GM10266 (cell line): ENCODE measurements around the gene SGCA.

Source experiments
- DNase-seq: peaks from one replicate; pipeline ENCODE4 v3.0.0; 2012; ENCODE audit errors: extremely low spot score
- CTCF ChIP-seq: IDR thresholded peaks from 2 replicates; pipeline ENCODE4 v1.5.1; 2012; ENCODE audit warnings: mild to moderate bottlenecking, low read depth; ENCODE audit not compliant: control insufficient read depth, insufficient read depth; ENCODE audit errors: missing control alignments

The SGCA gene

GRCh38 chr17:50176559-50177357 lies 11.0 kb downstream of the SGCA start:
- no peak for TF ChIP-seq CTCF
- DNase-seq: no peak

GRCh38 chr17:50177476-50177875 lies 11.7 kb downstream of the SGCA start:
- TF ChIP-seq CTCF: no peak
- no peak for DNase-seq

- peak; percentile 75 for TF ChIP-seq CTCF
- peak; percentile 61 for DNase-seq
Measured at GRCh38 chr17:50177983-50178834, 12.4 kb downstream of the SGCA start.

GRCh38 chr17:50180111-50180510 lies 14.3 kb downstream of the SGCA start:
- DNase-seq: no peak

GRCh38 chr17:50180620-50181019 lies 14.8 kb downstream of the SGCA start:
- TF ChIP-seq CTCF: no peak
- no peak for DNase-seq

More at GRCh38 chr17:50180111-50180510, 14.3 kb downstream of the SGCA start:
- TF ChIP-seq CTCF: no peak

- DNase-seq: no peak
- TF ChIP-seq CTCF: no peak
Measured at GRCh38 chr17:50181144-50181543, 15.3 kb downstream of the SGCA start.
